HEK293 (cell line): Measurements from ENCODE around the gene NEK8.

Source experiments
- ELK4 ChIP-seq: IDR thresholded peaks from 2 replicates; pipeline ENCODE4 v1.6.1; 2011; ENCODE audit warnings: mild to moderate bottlenecking, low read depth, low read length, borderline replicate concordance
- MEIS1 ChIP-seq: sonication (generic); formaldehyde crosslinking; IDR thresholded peaks from 2 replicates; pipeline ENCODE4 v1.8.1; 2022; ENCODE audit warnings: missing genetic modification reagents, mild to moderate bottlenecking, borderline replicate concordance
- OSR2 ChIP-seq: fragments of 450-650 bp; formaldehyde crosslinking; IDR thresholded peaks from 2 replicates; pipeline ENCODE4 v1.5.1; 2016; ENCODE audit warnings: missing biosample characterization, missing genetic modification characterization
- SETDB1 ChIP-seq: IDR thresholded peaks from one replicate; pipeline ENCODE4 v1.6.1; 2017; ENCODE audit warnings: mild to moderate bottlenecking, low read length, moderate library complexity, mixed read lengths; ENCODE audit not compliant: insufficient read length
- SP2 ChIP-seq: fragments of 450-650 bp; formaldehyde crosslinking; IDR thresholded peaks from 2 replicates; pipeline ENCODE4 v1.5.1; 2016; ENCODE audit warnings: missing biosample characterization, missing genetic modification characterization
- TCF7L2 ChIP-seq: IDR thresholded peaks from 2 replicates; pipeline ENCODE4 v1.6.1; 2011; ENCODE audit warnings: low read depth, mild to moderate bottlenecking, inconsistent platforms, low read length, moderate library complexity, borderline replicate concordance
- TSHZ1 ChIP-seq: fragments of 450-650 bp; formaldehyde crosslinking; IDR thresholded peaks from 2 replicates; pipeline ENCODE4 v1.5.1; 2016; ENCODE audit warnings: missing biosample characterization, missing genetic modification characterization, borderline replicate concordance
- WT1 ChIP-seq: fragments of 450-650 bp; formaldehyde crosslinking; IDR thresholded peaks from 2 replicates; pipeline ENCODE4 v1.5.1; 2016; ENCODE audit warnings: missing biosample characterization, missing genetic modification characterization
- ZBTB20 ChIP-seq: fragments of 450-650 bp; formaldehyde crosslinking; IDR thresholded peaks from 2 replicates; pipeline ENCODE4 v1.5.1; 2016; ENCODE audit warnings: missing biosample characterization, missing genetic modification characterization
- ZNF121 ChIP-seq: fragments of 450-650 bp; formaldehyde crosslinking; IDR thresholded peaks from 2 replicates; pipeline ENCODE4 v1.5.1; 2016; ENCODE audit warnings: missing biosample characterization, missing genetic modification characterization
- ZNF132 ChIP-seq: fragments of 450-650 bp; formaldehyde crosslinking; IDR thresholded peaks from 2 replicates; pipeline ENCODE4 v1.5.1; 2017; ENCODE audit warnings: missing biosample characterization, missing genetic modification characterization, borderline replicate concordance
- ZNF175 ChIP-seq: fragments of 450-650 bp; formaldehyde crosslinking; IDR thresholded peaks from 2 replicates; pipeline ENCODE4 v1.5.1; 2016; ENCODE audit warnings: missing biosample characterization, missing genetic modification characterization
- ZNF202 ChIP-seq: fragments of 450-650 bp; formaldehyde crosslinking; IDR thresholded peaks from 2 replicates; pipeline ENCODE4 v1.5.1; 2016; ENCODE audit warnings: missing biosample characterization, missing genetic modification characterization, borderline replicate concordance
- ZNF223 ChIP-seq: fragments of 450-650 bp; formaldehyde crosslinking; IDR thresholded peaks from 2 replicates; pipeline ENCODE4 v1.5.1; 2016; ENCODE audit warnings: missing biosample characterization, missing genetic modification characterization
- ZNF473 ChIP-seq: fragments of 450-650 bp; formaldehyde crosslinking; IDR thresholded peaks from 2 replicates; pipeline ENCODE4 v1.5.1; 2017; ENCODE audit warnings: missing biosample characterization, missing genetic modification characterization
- ZNF529 ChIP-seq: fragments of 450-650 bp; formaldehyde crosslinking; IDR thresholded peaks from 2 replicates; pipeline ENCODE4 v1.5.1; 2017; ENCODE audit warnings: missing genetic modification characterization, missing biosample characterization; ENCODE audit not compliant: insufficient replicate concordance
- ZNF560 ChIP-seq: fragments of 450-650 bp; formaldehyde crosslinking; IDR thresholded peaks from 2 replicates; pipeline ENCODE4 v1.5.1; 2017; ENCODE audit warnings: missing biosample characterization, missing genetic modification characterization, borderline replicate concordance
- ZNF600 ChIP-seq: fragments of 450-650 bp; formaldehyde crosslinking; IDR thresholded peaks from 2 replicates; pipeline ENCODE4 v1.5.1; 2016; ENCODE audit warnings: missing biosample characterization, missing genetic modification characterization
- ZNF660 ChIP-seq: fragments of 450-650 bp; IDR thresholded peaks from 2 replicates; pipeline ENCODE4 v1.5.1; 2018; ENCODE audit warnings: missing biosample characterization, mild to moderate bottlenecking, missing genetic modification characterization
- ZNF664 ChIP-seq: fragments of 450-650 bp; formaldehyde crosslinking; IDR thresholded peaks from 2 replicates; pipeline ENCODE4 v1.5.1; 2016; ENCODE audit warnings: missing biosample characterization, missing genetic modification characterization
- ZNF747 ChIP-seq: fragments of 450-650 bp; formaldehyde crosslinking; IDR thresholded peaks from 2 replicates; pipeline ENCODE4 v1.5.1; 2016; ENCODE audit warnings: missing biosample characterization, missing genetic modification characterization
- ZSCAN4 ChIP-seq: fragments of 450-650 bp; formaldehyde crosslinking; IDR thresholded peaks from 2 replicates; pipeline ENCODE4 v1.5.1; 2017; ENCODE audit warnings: missing biosample characterization, missing genetic modification characterization
- TF ChIP-seq, protein P1 (sequence below): fragments of 450-650 bp; formaldehyde crosslinking; IDR thresholded peaks from 2 replicates; pipeline ENCODE4 v1.5.1; 2016; ENCODE audit warnings: missing biosample characterization, missing genetic modification characterization
- TF ChIP-seq, protein P2 (sequence below): fragments of 450-650 bp; formaldehyde crosslinking; optimal IDR thresholded peaks from 2 replicates; pipeline ENCODE3; 2016; ENCODE audit warnings: missing biosample characterization, mild to moderate bottlenecking, missing genetic modification characterization
- TF ChIP-seq, protein P3 (sequence below): fragments of 450-650 bp; formaldehyde crosslinking; IDR thresholded peaks from 2 replicates; pipeline ENCODE4 v1.5.1; 2016; ENCODE audit warnings: missing biosample characterization, missing genetic modification characterization, low read depth

The NEK8 gene

GRCh38 chr17:28743243-28744103 lies 14.9 kb downstream of the NEK8 start, which contains the start of gene TRAF4 (continued):
- TF ChIP-seq, protein P1, sequence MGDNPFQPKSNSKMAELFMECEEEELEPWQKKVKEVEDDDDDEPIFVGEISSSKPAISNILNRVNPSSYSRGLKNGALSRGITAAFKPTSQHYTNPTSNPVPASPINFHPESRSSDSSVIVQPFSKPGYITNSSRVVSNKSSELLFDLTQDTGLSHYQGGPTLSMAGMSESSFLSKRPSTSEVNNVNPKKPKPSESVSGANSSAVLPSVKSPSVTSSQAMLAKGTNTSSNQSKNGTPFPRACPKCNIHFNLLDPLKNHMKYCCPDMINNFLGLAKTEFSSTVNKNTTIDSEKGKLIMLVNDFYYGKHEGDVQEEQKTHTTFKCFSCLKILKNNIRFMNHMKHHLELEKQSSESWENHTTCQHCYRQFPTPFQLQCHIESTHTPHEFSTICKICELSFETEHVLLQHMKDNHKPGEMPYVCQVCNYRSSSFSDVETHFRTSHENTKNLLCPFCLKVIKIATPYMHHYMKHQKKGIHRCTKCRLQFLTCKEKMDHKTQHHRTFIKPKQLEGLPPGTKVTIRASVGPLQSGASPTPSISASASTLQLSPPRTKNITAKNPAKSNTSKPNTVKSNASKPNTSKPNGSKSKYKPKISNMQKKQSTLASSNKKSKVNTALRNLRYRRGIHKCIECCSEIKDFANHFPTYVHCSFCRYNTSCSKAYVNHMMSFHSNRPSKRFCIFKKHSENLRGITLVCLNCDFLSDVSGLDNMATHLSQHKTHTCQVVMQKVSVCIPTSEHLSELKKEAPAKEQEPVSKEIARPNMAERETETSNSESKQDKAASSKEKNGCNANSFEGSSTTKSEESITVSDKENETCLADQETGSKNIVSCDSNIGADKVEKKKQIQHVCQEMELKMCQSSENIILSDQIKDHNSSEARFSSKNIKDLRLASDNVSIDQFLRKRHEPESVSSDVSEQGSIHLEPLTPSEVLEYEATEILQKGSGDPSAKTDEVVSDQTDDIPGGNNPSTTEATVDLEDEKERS (tag by site-specific recombination): 0 out of 2 replicates have a peak, but pooled peaks have one; percentile 0
- no peak for TF ChIP-seq ZNF560 (tag by site-specific recombination)
- TF ChIP-seq TSHZ1: no peak
- 0 out of 2 replicates have a peak, but pooled peaks have one; percentile 9 for TF ChIP-seq ZSCAN4
- no peak for TF ChIP-seq SETDB1
- peak; percentile 80; the same call in 1 of the 2 replicates for TF ChIP-seq TCF7L2
- peak; percentile 74; the same call in 1 of the 2 replicates for TF ChIP-seq ELK4
- TF ChIP-seq ZNF223: no peak
- peak; percentile 28; the same call in 1 of the 2 replicates for TF ChIP-seq ZNF121 (tag by site-specific recombination)
- 0 out of 2 replicates have a peak, but pooled peaks have one; percentile 43 for TF ChIP-seq MEIS1 (CRISPR knock-in tag)
- TF ChIP-seq WT1 (tag by site-specific recombination): peak; percentile 86
- no peak for TF ChIP-seq ZNF175 (tag by site-specific recombination)
- peak; percentile 82; the same call in 1 of the 2 replicates for TF ChIP-seq ZNF664 (tag by site-specific recombination)
- peak; percentile 47; the same call in 1 of the 2 replicates for TF ChIP-seq OSR2 (tag by site-specific recombination)
- TF ChIP-seq ZNF132 (tag by site-specific recombination): no peak
- no peak for TF ChIP-seq ZNF529 (tag by site-specific recombination)
- no peak for TF ChIP-seq ZNF747
- peak; percentile 79; the same call in 1 of the 2 replicates for TF ChIP-seq ZNF600 (tag by site-specific recombination)
- TF ChIP-seq ZBTB20 (tag by site-specific recombination): peak; percentile 91
- no peak for TF ChIP-seq ZNF473 (tag by site-specific recombination)
- TF ChIP-seq, protein P2, sequence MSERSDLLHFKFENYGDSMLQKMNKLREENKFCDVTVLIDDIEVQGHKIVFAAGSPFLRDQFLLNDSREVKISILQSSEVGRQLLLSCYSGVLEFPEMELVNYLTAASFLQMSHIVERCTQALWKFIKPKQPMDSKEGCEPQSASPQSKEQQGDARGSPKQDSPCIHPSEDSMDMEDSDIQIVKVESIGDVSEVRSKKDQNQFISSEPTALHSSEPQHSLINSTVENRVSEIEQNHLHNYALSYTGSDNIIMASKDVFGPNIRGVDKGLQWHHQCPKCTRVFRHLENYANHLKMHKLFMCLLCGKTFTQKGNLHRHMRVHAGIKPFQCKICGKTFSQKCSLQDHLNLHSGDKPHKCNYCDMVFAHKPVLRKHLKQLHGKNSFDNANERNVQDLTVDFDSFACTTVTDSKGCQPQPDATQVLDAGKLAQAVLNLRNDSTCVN (tag by site-specific recombination): peak; percentile 82
- TF ChIP-seq SP2 (tag by site-specific recombination): peak; percentile 70
- TF ChIP-seq ZNF202: no peak
- TF ChIP-seq ZNF660: peak; percentile 62; the same call in 1 of the 2 replicates
- TF ChIP-seq, protein P3, sequence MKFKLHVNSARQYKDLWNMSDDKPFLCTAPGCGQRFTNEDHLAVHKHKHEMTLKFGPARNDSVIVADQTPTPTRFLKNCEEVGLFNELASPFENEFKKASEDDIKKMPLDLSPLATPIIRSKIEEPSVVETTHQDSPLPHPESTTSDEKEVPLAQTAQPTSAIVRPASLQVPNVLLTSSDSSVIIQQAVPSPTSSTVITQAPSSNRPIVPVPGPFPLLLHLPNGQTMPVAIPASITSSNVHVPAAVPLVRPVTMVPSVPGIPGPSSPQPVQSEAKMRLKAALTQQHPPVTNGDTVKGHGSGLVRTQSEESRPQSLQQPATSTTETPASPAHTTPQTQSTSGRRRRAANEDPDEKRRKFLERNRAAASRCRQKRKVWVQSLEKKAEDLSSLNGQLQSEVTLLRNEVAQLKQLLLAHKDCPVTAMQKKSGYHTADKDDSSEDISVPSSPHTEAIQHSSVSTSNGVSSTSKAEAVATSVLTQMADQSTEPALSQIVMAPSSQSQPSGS (tag by site-specific recombination): no peak
